HEK293T (cell line): ENCODE measurements around the gene VEZF1.

Experiments
- ARNT ChIP-seq: fragments of 450-650 bp; IDR thresholded peaks from 2 replicates; pipeline ENCODE4 v1.6.1; 2017; ENCODE audit warnings: mild to moderate bottlenecking
- CTBP1 ChIP-seq: fragments of 450-650 bp; IDR thresholded peaks from 2 replicates; pipeline ENCODE4 v1.6.1; 2016; ENCODE audit warnings: borderline replicate concordance
- FOXK2 ChIP-seq: fragments of 450-650 bp; IDR thresholded peaks from 2 replicates; pipeline ENCODE4 v1.6.1; 2016; ENCODE audit warnings: mild to moderate bottlenecking
- FOXM1 ChIP-seq: fragments of 450-650 bp; IDR thresholded peaks from 2 replicates; pipeline ENCODE4 v1.6.1; 2017; ENCODE audit warnings: mild to moderate bottlenecking, borderline replicate concordance
- HDGF ChIP-seq: fragments of 450-650 bp; IDR thresholded peaks from 2 replicates; pipeline ENCODE4 v1.6.1; 2017; ENCODE audit warnings: antibody characterized with exemption, borderline replicate concordance
- L3MBTL2 ChIP-seq: fragments of 450-650 bp; conservative IDR thresholded peaks from 2 replicates; pipeline ENCODE4 v1.6.1; 2016; ENCODE audit warnings: mild to moderate bottlenecking
- LEF1 ChIP-seq: fragments of 450-650 bp; IDR thresholded peaks from 2 replicates; pipeline ENCODE4 v1.6.1; 2017; ENCODE audit warnings: mild to moderate bottlenecking, borderline replicate concordance
- NFRKB ChIP-seq: fragments of 450-650 bp; IDR thresholded peaks from 2 replicates; pipeline ENCODE4 v1.6.1; 2016; ENCODE audit warnings: mild to moderate bottlenecking, moderate library complexity
- SP1 ChIP-seq: fragments of 450-650 bp; IDR thresholded peaks from 2 replicates; pipeline ENCODE4 v1.6.1; 2017
- TARDBP ChIP-seq: fragments of 450-650 bp; IDR thresholded peaks from 2 replicates; pipeline ENCODE4 v1.6.1; 2016
- ZNF384 ChIP-seq: fragments of 450-650 bp; IDR thresholded peaks from 2 replicates; pipeline ENCODE4 v1.6.1; 2016
- TF ChIP-seq, protein P1 (sequence below): fragments of 450-650 bp; IDR thresholded peaks from 2 replicates; pipeline ENCODE4 v1.6.1; 2016

DNA sequence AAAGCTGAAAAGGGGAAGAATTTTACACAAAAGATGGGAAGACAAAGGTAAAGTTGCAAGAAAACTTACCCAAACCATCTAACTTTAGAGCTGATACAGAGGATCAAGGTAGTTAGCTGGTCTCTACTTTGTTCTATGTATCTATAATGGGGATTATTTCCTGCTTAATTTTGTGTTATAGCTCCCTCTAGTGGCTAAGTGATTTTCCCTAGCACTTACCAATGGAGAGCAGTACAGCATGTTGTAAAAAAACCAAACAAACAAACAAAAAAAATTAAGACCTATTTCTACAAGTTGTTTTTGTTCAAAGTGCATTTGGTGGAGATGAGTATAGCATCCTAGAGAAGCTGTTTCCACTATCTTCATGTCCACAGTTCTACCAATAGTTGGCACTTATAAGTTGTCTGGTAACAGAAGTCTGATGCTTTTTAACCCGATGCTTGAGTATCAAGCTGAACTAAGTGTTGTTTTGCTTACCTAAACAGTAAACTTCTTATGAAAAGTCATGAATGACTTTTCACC is 11.5 kb upstream of the VEZF1 start:
- TF ChIP-seq TARDBP (no peak), LEF1 (no peak), HDGF (no peak), SP1 (no peak), ZNF384 (no peak), FOXM1 (no peak), ARNT (no peak), CTBP1 (no peak), L3MBTL2 (no peak), NFRKB (no peak), FOXK2 (no peak)
- TF ChIP-seq, protein P1, sequence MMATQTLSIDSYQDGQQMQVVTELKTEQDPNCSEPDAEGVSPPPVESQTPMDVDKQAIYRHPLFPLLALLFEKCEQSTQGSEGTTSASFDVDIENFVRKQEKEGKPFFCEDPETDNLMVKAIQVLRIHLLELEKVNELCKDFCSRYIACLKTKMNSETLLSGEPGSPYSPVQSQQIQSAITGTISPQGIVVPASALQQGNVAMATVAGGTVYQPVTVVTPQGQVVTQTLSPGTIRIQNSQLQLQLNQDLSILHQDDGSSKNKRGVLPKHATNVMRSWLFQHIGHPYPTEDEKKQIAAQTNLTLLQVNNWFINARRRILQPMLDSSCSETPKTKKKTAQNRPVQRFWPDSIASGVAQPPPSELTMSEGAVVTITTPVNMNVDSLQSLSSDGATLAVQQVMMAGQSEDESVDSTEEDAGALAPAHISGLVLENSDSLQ = no peak
